GM21717 (cell line): Measurements from ENCODE around the gene CAMK4.
A peak's percentile ranks its signal among the peaks of the same experiment; 100 is the strongest.

Experiments used
- ATAC-seq: cut with Tn5 transposase; IDR thresholded peaks from one replicate; pipeline ENCODE4 v1.9.1; 2021; ENCODE audit warnings: mild to moderate bottlenecking, moderate library complexity; ENCODE audit not compliant: unreplicated experiment

The CAMK4 gene

GRCh38 chr5:111518777-111519176 lies 294.6 kb downstream of the CAMK4 start:
- ATAC-seq = no peak

- ATAC-seq = no peak
Measured at GRCh38 chr5:111520908-111521307, 296.7 kb downstream of the CAMK4 start.

DNA sequence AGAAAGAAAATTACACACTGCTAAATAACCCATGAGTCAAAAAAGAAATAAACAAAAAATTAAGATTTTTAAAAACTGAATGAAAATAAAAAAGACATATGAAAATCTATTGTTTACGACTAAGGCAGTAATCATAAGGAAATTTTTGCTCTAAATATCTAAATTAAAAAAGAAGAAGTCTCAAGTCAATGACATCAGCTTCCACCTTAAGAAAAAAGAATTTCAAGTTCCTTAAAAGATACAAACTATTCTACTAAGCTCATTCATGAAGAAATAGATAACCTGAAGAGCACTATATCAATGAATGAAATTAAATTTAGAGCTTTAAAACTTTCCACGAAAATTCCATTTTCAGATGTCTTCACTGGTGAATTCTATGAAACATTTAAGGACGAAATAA lies 303.9 kb downstream of the CAMK4 start:
- no peak for ATAC-seq

DNA sequence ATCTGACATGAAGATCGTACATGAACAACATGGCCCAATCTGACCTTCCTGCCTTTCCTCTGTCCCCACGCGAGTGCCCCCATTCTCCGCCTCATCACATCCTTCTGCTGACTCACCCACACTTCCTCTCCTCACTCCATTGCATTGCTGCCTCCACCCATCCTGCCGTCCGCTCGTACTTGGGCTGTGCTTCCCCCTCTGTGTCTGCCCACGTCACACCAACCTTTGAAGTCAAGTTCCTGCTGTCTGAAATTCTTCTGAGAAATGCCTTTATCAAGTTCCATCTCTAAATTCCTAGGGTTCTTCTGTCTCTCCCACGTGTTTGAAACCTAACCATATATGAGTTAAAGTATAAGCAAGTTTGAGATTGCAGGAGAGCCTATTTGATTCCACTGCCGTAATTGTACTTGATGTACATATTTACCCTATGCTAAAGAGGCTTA lies 306.1 kb downstream of the CAMK4 start:
- peak; percentile 92 for ATAC-seq

- no peak for ATAC-seq
Measured at GRCh38 chr5:111532886-111533582, 308.9 kb downstream of the CAMK4 start.

DNA sequence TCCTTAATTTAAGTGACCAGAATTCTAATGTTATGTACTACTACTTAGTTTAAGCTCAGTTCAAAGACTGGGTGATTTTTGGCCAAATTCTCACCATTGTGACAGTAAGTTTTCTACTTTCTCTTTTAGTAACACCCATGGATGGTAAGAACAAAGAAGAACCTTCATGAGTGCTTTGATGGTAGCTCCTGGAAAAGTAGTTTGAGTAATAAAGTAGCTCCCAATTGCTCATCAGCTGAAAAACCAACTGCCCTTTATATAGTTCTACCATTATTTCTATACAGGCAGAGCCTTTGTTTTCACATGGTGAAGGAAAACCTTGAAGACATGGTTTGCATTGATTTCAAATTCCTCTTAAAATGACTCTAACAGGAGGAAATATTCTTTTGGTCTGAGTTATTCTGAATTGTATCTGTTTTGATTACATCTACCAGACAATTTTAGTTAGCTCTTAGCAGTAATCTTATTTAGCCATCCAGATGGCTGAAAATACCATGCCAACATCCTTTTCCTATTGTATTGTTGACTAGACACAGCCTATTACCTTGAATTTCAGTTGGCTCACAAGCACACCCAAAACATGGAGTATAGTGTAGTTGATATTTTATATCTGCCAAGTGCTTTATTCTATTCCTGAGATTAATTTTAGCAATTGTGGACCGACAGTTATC lies 311.8 kb downstream of the CAMK4 start:
- no peak for ATAC-seq

DNA sequence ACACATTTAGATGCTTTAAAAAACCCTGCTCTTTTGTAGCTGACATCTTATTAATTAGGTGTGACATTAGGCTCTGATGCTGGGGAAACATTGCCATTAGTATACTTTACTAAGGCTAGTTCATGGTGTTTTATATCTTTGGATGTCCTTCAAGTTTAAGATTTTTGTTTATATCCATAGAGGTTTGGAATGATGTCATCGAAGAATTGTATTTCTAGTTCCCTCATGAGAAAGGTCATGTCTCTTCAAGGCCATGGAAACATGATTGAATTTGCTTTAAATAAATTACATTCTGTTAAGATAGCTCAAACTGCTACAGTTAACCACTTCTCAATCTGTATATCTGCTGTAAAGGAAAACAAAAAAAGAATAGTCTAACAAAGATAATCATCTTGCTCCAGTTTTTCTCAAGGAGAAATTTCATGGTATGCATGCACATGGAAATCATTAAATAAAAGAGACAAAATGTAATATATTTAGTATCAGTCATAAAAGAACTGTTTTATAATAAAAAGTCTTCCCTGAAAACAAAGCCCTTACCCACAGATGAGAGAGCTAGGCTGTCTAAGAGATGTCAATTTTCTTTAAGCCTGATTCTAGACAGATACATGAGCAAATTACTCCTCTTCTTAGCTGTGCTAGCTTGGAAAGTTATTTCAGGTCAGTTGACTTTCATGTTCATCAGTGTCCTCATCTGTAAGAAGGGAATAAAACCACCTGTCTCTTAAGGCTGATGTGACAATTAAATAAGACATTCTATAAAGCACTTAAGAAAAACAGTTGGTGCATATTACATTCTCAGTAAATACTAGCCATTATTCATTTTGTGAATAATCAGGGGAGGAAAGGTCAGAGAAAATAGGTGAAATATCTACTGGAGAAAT lies 313.2 kb downstream of the CAMK4 start:
- ATAC-seq = no peak
